ENCODE results near the gene DENND4C.
A peak's percentile ranks its signal among the peaks of the same experiment; 100 is the strongest.
"Not testable (repeated sequence)": the region's sequence is repeated elsewhere in the genome, so short reads cannot be mapped to it uniquely, and the experiment has no call there.

DENND4C gene

DNA sequence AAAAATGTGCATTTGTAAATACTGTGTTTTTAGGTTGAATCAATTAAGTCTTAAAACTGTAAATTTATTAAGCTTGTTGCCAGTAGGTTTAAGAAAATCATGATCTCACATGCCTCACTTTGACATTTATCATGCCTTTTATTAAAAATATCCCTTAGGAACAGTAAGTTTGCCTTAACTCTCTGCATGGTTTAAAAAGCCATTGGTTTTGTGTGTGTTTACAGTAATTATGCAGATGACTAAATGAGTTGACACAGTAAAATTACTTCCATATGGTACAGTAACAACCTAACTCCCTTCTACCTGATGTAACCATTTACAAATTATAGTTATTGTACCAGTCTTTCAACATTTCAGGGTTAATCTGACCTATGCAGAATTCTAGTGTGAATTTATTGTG, 143.0 kb downstream of the DENND4C start:
- no peak for DNase-seq (ENCODE audit: low read depth)

DNA sequence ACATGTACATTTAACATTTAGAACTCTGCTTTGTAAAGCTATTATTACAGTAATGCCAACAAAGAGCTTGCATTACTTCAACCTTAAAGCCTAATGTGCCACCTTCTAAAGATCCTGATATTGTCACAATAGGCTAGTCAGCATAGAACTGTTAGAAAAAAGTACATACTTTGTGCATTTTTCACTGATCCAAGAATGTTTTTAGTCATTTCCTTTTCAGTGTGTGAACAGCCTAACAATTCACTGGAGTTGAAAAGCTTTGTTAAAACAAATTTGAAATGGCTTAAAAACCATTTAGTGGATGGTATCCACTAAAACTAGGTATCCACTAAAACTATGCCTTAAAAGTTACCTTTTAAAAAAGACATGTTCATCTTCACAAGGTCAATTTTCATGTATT, 145.0 kb downstream of the DENND4C start:
- DNase-seq (ENCODE audit: low read depth), result no peak

DNA sequence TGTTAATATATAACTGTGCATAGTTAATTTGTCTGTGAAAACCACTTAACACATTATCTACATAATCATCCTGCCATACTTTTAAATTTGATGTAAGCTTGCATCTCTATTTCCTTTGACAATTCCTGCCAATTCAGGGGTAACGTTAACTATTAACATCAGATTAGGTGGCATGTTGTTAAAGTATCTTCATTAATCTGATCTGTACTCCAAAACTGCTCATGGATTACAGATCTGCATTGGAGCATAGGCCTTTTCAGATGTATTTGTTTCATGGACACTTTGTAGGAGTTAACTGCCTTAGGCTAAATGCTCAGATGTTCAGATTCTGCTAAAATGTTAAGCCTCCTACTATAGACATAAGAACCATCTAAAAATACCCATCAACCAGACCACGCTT, 146.4 kb downstream of the DENND4C start:
- DNase-seq (ENCODE audit: low read depth), result no peak

DNA sequence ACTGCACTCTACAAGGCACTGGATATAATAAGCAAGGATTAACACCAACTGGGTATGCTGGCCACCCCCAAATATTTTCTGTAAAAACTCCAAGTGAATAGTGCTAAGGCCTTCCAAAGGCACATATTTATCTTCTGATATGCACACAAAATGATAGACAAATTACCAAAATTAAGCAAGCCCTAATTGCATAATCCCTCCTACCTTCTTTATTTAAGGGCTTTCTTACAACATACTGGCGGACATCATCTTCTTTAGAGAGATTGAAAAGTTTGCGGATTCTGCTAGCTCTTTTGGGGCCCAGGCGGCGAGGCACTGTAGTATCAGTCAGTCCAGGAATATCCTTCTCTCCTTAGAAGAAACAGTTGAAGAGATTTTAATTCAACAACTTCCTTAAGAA, 147.7 kb downstream of the DENND4C start:
- peak; percentile 55 for DNase-seq (ENCODE audit: low read depth)

DNA sequence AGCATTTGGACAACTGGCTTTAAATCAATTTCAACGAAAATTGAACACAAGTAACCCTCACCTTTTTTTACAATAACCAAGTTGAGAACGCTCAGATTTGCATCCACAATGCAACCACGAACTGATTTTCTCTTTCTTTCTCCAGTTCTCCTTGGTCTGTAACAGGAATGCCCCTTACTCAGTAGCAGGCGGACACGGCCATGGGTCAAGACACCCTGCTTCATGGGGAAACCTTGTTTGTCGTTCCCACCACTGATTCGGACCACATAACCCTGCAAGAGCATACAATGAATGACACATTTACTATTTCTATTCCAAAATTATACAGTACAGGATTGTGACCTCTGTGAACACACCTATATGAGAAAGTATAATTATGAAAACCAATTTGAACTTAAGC, 148.2 kb downstream of the DENND4C start:
- no peak for DNase-seq (ENCODE audit: low read depth)

DNA sequence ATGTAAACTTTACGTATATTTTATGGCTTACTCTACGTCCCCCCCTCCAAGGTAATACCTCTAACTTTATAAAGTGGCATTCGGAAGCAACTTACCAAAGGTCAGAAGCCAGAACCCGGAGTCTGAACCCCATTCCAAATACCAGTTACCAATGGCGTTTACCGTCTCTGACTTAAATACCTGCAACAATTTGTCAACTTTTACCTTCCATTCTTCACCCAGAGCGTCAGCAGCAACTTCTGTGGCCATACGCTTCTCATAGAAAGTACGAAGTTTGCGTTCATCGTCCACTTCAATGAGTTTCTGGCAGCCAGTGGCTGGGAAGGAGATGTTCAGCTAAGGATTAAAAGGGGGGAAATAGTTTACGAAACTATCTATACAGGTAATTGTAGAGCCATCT, 148.8 kb downstream of the DENND4C start:
- DNase-seq (ENCODE audit: low read depth), result no peak

DNA sequence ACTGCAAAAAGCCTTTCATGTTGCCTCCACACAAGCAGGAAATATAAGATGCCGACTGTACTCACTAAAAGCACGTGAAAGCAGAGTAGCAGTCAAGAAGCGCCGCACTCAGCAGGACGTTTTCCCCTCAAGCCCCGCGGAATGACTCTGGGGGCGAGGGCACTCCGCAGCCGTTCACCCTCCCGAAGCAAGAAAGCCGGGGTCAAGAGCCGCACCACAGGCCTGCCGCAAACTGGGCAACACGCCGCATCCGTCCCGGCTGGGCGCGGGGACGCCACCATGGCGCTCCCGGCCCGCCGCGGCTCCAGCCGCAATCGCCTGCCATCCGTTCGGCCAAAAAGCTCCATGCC, 149.2 kb downstream of the DENND4C start:
- peak; percentile 35 for DNase-seq (ENCODE audit: low read depth)

DNA sequence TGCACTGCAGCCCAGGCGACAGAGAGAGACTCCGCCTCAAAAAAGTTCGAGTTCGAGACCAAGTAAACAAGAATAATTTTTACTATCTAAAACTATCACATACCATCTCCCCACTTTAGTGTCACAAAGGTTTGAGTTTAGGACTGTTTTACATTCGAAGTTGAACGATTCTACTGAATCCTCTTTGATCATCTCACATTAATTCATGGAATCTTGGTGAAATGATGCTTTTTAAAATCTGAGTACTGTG, 150.3 kb downstream of the DENND4C start:
- no peak for DNase-seq (ENCODE audit: low read depth)

DNA sequence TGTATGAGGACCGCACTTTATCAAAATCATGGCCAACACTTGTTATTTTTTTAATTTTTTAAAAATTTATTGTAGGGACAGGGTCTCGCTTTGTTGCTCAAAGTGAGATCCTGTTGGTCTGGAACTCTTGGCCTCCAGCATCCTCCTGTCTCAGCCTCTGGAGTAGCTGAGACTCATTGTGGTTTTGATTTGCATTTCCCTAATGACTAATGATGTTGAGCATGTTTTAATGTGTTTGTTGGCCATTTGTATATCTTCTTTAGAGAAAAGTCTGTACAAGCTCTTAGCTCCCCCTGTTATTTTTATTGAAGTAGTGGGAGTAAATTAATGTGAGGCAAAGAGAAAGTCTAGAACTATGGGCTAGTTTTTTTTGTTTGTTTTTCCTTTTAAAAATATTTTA, 151.2 kb downstream of the DENND4C start:
- no peak for DNase-seq (ENCODE audit: low read depth)

DNA sequence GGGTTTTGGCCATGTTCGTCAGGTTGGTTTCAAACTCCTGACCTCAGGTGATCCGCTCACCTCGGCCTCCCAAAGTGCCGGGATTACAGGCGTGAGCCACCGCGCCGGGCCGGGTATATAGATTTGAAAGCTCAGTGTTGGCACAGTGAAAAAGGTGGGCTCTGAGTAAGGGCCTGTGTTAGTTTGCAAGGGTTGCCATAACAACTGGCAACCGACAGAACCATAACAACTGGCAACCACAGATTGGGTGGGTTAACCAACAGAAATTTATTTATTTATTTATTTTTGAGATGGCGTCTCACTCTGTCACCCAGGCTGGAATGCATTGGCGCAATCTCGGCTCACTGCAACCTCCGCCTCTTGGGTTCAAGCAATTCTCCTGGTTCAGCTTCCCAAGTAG, 154.7 kb downstream of the DENND4C start:
- not testable (repeated sequence) for DNase-seq (ENCODE audit: low read depth)

DNA sequence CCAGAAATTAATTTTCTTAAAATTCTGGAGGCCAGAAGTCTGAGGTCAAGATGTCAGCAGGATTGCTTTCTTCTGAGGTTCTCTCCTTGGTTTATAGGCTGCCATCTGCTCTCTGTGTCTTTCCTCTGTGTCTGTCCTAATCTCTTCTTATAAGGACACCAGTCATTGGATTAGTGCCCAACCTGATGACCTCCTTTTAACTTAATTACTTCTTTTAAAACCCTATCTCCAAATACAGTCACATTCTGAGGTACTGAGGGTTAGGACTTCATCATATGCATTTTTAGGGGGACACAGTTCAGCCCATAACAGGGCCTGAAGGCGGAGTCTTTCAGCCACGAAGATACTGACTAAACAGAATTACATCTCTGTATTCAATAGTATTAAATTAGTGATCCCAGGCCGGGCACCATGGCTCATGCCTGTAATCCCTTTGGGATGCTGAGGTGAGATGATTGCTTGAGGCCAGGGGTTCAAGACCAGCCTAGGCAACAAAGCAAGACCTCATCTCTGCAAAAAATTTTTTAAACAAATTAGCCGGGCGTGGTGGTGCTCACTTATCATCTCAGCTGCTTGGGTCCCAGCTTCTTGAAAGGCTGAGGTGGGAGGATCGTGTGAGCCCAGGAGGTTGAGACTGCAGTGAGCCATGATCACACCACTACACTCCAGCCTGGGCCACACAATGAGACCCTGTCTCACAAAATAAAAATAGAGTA, 155.5 kb downstream of the DENND4C start:
- DNase-seq (ENCODE audit: low read depth), result no peak

DNA sequence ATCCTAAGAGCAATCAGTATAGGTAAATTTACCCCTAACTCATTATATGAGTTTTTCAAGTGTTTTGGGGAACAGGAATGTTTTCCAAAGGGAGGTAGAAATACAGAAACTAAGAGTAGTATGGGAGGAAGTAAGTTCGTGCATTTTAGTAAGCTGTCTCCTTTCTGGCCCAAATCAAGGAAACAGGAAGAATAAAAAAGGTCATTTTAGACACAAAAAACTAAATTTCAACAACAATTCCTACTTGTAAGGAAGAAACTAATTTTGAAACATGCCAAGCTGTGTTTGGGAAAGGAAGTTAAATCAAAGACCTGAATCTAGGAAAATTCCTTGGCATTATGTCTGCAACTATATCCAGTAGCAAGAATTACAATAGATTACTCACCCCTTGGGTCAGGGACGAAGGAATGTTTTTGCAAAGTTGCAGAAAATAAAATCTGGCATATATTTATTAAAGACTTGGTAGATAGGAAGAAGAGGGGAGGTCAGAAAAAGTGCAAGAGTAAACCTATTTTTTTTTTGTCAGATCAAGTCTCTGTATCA, 156.1 kb downstream of the DENND4C start:
- no peak for DNase-seq (ENCODE audit: low read depth)

DNA sequence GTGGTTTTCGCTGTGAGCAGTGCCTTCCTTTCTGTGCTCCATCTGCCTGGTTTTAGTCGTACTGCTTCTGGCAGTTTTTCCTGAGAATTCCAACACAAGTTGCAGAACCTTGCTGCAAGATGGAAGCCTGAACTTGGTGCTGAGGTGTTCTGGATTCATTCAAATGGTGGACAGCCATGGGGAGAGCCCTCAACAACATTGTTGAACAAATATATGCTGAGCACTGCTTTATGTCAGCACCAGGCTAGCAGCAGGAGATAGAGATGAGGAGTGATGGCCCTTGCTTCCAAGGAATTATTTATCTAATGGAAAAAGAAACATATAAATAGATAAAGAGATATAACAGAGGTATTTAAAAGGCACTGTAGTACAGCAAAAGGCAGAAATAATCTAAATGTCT, 156.8 kb downstream of the DENND4C start:
- DNase-seq (ENCODE audit: low read depth), result peak; percentile 58

DNA sequence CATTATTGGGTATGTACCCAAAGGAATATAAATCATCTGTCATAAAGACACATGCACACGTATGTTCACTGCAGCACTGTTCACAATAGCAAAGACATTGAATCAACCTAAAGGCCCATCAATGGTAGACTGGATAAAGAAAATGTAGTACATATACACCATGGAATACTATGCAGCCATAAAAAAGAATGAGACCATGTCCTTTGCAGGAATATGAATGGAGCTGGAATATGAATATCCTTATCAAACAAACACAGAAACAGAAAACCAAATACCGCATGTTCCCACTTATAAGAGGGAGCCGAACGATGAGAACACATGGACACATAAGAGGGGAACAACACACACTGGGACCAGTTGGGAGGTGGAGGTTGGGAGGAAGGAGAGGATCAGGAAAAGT, 159.0 kb downstream of the DENND4C start:
- DNase-seq (ENCODE audit: low read depth), result not testable (repeated sequence)

DNA sequence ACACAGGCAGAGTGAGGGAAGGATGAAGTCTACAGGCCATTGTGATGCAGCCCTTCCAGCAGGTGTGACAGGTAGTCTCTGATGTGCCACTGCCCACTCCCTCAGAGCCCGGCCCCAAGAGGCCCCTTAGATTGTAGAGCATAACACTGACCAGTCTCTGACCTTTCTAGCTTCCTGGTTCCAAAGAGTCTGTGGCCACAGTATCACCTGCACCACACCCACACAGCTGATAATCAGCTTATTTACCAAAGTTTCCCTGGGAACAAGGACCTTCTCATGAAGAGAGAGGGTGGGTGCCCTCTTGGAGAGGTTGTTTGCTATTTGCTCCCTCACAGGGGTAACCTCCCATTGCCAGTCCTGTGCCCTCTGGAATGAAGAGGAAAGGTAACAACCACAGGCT, 167.4 kb downstream of the DENND4C start:
- DNase-seq (ENCODE audit: low read depth), result no peak

DNA sequence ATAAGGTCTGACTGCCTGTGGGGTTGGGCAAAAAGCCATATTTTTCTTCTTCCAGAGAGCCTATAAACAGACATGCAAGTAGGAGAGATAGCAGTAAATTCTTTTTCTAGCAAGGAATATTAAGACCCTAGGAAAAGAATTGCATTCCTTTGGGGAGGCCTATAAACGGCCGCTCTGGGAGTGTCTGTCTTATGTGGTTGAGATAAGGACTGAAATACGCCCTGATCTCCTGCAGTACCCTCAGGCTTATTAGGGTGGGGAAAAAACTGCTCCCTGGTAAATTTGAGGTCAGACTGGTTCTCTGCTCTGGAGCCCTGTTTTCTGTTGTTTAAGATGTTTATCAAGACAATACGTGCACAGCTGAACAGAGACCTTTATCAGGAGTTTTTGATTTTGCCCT, 172.7 kb downstream of the DENND4C start:
- DNase-seq (ENCODE audit: low read depth), result not testable (repeated sequence)

DNA sequence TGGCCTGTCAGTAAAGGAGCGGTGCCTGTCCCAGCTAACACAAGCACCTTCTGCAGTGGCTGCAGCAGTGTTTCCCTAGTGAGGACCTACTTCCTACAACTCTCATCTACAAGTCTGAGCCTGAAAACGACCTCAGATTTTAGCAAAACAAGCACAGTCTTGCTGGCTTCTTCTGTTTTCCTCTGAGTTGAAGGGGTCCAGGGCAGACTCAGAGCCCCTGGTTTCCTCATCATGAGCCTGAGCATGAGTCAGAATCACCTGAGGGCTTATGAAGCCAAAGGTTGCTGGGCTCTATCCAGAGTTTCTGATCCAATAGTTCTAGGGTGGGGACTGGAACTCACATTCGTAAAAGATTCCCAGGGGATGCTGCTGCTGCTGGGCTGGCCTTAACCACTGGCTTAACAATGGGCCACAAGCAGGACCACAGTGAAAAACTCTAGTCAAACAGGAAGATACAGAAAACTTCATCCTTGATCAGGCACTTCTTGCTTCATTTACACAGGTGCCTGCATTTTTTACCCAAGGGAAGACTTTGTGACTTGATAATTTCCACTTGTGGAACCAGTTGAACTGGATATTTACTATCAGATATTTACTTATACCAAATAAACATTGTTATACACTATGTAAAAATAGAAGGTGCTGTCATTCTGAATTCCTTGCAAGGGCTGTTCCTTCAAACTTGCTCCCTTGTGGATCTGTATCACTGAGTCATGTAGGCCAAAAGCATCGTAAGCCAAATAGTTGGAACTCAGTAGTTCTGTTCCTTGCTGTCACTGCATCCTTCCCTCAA, 174.0 kb downstream of the DENND4C start:
- no peak for DNase-seq (ENCODE audit: low read depth)

DNA sequence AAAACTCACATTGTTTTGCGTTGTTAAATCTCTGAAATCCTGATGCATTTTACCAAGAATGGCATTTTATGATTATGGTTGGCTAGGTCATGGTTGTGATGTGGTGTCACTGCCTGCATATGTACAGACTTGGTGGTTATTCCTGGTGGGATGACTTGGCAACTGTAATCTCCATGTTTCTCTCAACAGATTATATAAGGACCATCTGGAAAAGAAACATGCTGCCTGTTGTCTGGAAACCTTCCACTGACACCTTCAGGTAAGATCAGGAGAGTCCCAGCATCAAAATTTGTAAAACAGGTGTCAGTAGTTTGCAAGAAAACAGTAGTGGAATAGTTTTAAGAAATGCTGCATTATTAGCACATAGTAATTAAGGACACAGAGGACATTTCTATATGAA, 175.3 kb downstream of the DENND4C start:
- no peak for DNase-seq (ENCODE audit: low read depth)

DNA sequence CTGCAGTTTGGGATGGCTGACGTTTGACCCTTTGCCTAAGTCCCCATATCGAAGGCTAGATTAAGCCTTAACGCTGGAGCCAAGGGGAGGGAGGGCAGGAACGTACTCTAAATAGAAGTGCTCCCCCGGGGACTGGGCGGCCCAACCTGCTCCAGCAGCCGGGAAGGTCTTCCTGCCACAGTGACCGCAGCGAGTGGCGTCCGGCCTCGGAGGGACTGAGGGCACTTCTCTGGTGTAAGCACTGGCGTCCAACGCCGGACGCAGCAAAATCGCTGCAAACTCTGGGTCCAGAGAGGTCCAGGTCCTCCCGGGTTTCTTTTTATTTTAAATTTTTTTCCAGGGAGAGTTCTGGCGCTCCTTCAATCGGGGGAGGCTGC, 177.8 kb downstream of the DENND4C start:
- DNase-seq (ENCODE audit: low read depth), result no peak

DNA sequence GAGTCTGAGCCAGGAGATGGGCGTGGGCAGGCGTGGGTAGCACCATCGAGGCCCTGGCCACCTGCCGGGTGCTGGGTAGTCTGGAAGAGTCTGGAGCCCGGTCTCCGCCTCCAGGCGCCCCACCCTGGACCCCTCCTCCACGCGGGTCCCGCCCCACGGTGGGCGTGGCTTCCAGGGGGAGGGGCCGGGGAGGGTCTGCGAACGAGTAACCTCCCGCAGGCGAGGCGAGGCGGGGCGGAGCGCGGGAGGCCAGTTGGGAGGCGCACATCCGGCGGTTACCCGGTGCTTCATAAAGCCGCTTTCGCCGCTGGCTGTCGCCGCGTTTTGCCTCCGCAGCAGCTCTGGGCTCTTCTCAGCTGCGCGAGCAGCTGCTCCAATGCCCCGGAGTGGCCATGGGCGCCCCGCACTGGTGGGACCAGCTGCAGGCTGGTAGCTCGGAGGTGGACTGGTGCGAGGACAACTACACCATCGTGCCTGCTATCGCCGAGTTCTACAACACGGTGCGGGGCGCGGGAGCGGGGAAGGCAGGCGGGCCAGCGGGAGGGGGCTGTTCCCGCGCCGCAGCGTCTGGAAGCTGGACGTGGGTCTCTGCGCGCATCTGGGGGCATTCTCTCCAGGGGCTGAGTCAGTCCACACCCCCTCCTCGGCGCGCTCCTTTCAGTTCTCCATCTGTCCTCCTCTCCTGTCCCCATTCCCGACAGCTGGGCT, 178.4 kb downstream of the DENND4C start, which contains the start of gene ACER2:
ACER2 (plus strand) TSS at position 317 of the 708 bp plus-strand sequence; CDS start at position 393, 76 bp downstream.
- DNase-seq (ENCODE audit: low read depth), result peak; percentile 82

DNA sequence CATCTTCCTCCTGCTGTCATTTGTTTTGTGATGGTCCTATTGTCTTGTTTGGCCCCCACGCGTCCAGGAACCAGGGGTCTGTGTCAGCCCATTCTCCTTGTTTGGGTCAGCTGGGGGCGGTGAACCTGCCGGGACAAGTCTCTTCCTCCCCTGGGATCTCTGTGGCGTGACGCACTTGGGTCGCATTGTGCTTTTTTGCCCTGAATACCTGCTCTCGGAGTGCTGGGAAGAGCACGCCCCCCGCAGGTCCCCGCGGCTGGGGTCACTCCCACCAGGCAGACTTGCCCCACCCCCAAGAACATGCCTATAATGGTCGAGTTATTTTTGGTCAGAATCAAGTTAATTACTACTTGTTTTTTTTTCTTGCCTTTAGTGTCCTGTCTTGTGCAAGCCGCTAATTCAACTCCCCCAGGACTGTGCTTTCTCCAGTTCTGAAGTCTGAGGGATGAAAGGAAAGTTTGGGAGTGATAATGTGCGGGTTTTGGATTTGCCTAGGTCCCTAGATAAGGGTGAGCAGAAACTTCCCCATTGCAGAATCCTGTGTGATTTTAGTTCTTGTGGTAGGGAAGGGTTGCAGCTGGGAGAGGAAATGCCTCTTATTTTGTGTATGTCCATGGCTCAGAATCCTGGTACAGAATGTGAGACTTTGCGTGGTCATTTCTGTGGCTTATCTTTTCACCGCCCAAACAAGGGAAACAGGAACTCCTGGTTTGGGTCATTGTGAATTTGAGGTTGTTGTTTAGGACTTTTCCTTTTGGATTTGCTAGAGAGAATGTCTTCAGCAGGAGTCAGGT, 179.1 kb downstream of the DENND4C start:
- peak; percentile 53 for DNase-seq (ENCODE audit: low read depth)

DNA sequence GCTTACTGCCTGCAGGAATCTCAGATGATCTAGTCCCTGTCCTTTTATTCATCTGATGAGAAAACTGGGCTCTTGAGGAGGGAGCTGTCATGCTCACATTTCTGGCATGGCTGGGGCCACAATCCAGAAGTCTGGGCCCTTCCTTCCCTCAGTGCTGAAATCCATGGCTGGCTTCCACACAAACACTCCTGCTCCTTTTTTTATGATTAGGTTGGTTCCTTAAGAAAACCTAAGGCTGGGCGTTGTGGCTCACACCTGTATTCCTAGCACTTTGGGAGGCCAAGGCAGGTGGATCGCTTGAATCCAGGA, 179.7 kb downstream of the DENND4C start:
- no peak for DNase-seq (ENCODE audit: low read depth)
